ENCODE measurements around the gene LRP5. TPM values are rescaled to one million over a fixed set of nuclear protein-coding genes. Genes with fewer than 3 reads are reported as not detected.

Gene LRP5
- total RNA-seq, 2 donors from 2014 or later = 34.6 to 60.9 TPM

DNA sequence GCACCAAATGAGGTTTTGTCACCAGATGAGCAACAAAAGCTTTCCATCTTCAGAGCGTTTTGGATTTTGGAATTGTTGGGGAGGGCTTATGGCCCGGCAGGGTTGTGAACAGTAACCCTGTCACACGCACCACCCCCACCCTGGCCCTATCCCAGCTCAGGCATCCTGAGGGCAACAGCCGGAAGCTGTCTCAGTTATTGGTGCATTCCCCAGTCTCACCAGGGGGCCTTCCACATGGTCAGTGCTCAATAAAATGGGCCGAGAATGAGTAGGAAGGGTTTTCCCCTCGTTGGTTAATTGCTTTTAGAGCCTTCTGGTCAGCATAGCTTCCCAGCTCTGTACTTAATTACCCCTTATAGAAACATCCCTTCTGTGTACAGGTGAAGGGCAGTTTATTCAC is 46.0 kb downstream of the LRP5 start:
- H3K27me3 ChIP-seq = no peaks in the 10 kb centered on the region
- H3K4me1 ChIP-seq = peaks cover 0 to 37% of the 10 kb centered on the region in 2 donors
- no peak for DNase-seq (ENCODE audit: low spot score)
- H3K9me3 ChIP-seq = no peaks in the 10 kb centered on the region
- peaks cover 21% of the 10 kb centered on the region for H3K36me3 ChIP-seq
- TF ChIP-seq, protein P1, sequence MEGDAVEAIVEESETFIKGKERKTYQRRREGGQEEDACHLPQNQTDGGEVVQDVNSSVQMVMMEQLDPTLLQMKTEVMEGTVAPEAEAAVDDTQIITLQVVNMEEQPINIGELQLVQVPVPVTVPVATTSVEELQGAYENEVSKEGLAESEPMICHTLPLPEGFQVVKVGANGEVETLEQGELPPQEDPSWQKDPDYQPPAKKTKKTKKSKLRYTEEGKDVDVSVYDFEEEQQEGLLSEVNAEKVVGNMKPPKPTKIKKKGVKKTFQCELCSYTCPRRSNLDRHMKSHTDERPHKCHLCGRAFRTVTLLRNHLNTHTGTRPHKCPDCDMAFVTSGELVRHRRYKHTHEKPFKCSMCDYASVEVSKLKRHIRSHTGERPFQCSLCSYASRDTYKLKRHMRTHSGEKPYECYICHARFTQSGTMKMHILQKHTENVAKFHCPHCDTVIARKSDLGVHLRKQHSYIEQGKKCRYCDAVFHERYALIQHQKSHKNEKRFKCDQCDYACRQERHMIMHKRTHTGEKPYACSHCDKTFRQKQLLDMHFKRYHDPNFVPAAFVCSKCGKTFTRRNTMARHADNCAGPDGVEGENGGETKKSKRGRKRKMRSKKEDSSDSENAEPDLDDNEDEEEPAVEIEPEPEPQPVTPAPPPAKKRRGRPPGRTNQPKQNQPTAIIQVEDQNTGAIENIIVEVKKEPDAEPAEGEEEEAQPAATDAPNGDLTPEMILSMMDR (IDR thresholded peaks at IDR 0.05) = no peak
- peak overlapping the region in 1 of 2 donors; percentile 53 for H3K27ac ChIP-seq
- H3K4me3 ChIP-seq = no peak overlapping the region

DNA sequence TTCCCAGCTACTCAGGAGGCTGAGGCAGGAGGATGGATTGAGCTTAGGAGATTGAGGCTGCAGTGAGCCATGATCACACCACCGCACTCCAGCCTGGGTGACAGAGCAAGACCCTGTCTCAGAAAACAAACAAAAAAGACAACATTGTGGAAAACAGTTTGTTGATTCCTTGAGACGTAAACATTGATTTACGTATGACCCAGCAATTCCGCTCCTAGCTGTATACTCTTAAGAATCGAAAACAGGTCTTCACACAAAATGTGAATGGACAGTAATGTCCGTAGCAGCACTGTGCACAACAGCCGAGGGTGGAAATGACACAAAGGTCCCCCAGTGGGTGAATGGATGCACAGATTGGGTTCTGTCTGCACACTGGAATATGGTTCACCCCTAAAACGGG is 49.3 kb downstream of the LRP5 start:
- no peak for DNase-seq (ENCODE audit: low spot score)
- Histone ChIP-seq H3K36me3 (peaks cover 33% of the 10 kb centered on the region), H3K27ac (no peak overlapping the region), H3K27me3 (no peaks in the 10 kb centered on the region), H3K4me3 (no peak overlapping the region), H3K4me1 (peaks cover 0 to 15% of the 10 kb centered on the region in 2 donors), H3K9me3 (no peaks in the 10 kb centered on the region)
- TF ChIP-seq, protein P1 (IDR thresholded peaks at IDR 0.05) = no peak

DNA sequence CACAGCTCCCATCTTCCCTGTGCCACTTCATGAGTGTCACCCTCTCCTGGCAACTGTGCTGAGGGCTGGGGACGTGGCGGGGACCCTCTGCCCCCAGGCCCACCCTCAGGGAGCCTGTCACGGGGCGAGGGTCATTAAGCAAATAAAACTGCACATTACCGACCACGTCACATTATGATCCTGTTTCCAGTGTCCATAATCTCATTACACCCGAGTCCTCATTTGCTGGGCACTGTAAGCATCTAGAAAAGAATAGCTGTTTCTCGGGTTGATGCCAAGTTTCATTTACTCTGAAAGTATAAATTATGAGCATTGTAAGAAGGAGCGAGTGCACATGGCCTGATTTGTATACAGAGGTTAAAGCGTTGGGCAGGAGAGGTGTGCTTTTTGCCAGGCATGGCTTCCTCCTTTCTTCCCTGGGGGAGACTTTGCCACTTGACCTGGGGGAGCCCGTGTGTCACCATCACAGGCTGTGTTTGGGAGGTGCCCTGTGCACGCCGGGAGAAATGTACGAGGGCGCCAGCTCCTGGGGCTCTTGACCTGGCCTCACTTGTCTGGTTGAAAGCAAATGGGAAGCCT is 50.5 kb downstream of the LRP5 start:
- Histone ChIP-seq H3K4me3 (no peak overlapping the region), H3K27ac (no peak overlapping the region), H3K4me1 (peaks cover 0 to 8% of the 10 kb centered on the region in 2 donors), H3K9me3 (no peaks in the 10 kb centered on the region), H3K27me3 (no peaks in the 10 kb centered on the region), H3K36me3 (peaks cover 44% of the 10 kb centered on the region)
- no peak for DNase-seq (ENCODE audit: low spot score)
- TF ChIP-seq, protein P1 (IDR thresholded peaks at IDR 0.05) = no peak

DNA sequence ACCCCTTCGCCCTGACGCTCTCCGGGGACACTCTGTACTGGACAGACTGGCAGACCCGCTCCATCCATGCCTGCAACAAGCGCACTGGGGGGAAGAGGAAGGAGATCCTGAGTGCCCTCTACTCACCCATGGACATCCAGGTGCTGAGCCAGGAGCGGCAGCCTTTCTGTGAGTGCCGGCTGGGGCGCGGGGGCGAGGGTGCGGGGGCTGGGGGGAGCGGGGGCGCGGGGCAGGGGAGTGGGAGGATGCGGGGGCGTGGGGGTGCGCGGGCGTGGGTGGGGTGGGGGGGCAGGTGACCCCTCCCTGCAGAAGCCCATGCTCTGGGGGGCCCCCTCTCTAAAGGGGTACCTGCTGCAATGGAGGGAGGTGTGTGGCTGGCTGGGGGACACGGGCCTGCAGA is 51.4 kb downstream of the LRP5 start:
- DNase-seq (ENCODE audit: low spot score) = no peak
- Histone ChIP-seq H3K36me3 (peaks cover 38% of the 10 kb centered on the region), H3K4me1 (no peaks in the 10 kb centered on the region), H3K9me3 (no peaks in the 10 kb centered on the region), H3K27ac (no peak overlapping the region), H3K4me3 (no peak overlapping the region), H3K27me3 (no peaks in the 10 kb centered on the region)
- TF ChIP-seq, protein P1 (IDR thresholded peaks at IDR 0.05) = no peak

DNA sequence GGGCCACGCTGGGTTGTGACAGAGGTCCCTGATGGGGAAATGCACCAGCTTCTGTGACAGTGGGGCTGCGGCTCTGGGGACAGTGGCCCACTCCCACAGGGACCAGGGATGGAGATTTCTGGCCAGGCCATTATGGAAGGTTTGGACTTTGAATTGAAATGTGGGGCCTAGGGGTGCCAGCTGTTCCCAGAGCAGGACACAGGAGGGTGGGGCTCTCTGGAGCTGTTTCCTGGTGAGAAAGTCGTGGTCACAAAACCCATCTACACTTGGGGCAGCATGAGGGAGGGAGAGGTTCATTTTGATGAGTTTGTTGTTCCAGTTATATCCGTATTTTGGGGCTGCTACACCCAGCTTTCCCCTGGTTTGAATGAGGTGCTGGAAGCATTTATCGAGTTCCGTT is 52.2 kb downstream of the LRP5 start:
- TF ChIP-seq, protein P1 (IDR thresholded peaks at IDR 0.05) = no peak
- Histone ChIP-seq H3K9me3 (no peaks in the 10 kb centered on the region), H3K4me1 (peaks cover 0 to 3% of the 10 kb centered on the region in 2 donors), H3K4me3 (no peak overlapping the region), H3K36me3 (peaks cover 31% of the 10 kb centered on the region), H3K27ac (no peak overlapping the region), H3K27me3 (no peaks in the 10 kb centered on the region)
- no peak for DNase-seq (ENCODE audit: low spot score)

DNA sequence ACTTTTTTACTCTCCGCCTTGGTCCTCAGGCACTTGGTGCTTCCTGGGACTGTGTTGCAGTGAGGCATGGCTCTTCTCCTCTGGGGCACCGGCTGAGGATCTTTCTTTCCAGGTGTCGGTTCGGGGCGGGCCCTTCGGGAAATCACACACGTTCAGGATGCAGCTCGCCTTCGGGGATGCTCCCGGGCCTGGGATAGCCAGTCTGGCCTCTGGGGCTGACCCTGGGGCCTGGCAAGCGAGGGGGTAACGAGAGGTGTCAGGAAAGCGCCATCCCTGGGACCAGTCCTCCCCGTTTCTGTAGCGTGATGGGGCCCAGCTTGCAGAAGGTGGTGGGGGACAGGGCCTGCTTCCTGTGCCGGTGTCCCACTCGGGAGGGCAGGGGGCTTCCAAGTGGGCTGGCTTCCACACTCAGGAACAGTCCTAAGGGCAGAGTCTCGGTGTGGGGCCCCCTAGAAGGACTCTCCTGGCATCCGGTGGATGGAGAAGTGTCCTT is 53.6 kb downstream of the LRP5 start:
- no peak for DNase-seq (ENCODE audit: low spot score)
- H3K27me3 ChIP-seq = no peaks in the 10 kb centered on the region
- H3K9me3 ChIP-seq = no peaks in the 10 kb centered on the region
- H3K4me3 ChIP-seq = no peak overlapping the region
- peaks cover 31% of the 10 kb centered on the region for H3K36me3 ChIP-seq
- no peak overlapping the region for H3K27ac ChIP-seq
- H3K4me1 ChIP-seq = peaks cover 0 to 17% of the 10 kb centered on the region in 2 donors
- TF ChIP-seq, protein P1 (IDR thresholded peaks at IDR 0.05) = no peak

All from right atrium auricular region (tissue), 2 donors.